IMR-90 (cell line): ENCODE measurements around the gene BMP8B.

Experiments
- CTCF ChIP-seq: conservative IDR thresholded peaks from 2 replicates; pipeline ENCODE4 v1.5.1; 2012; ENCODE audit warnings: mild to moderate bottlenecking, low read depth, low read length, improper control_type of control experiment
- MXI1 ChIP-seq: IDR thresholded peaks from 2 replicates; pipeline ENCODE4 v1.6.1; 2012; ENCODE audit warnings: low read depth, mild to moderate bottlenecking, low read length, moderate library complexity, borderline replicate concordance

GRCh38 chr1:39726600-39726999, 62.1 kb downstream of the BMP8B start:
- TF ChIP-seq CTCF, result no peak
- TF ChIP-seq MXI1, result no peak
